ENCODE data around the gene APOBEC3F.

APOBEC3F gene

GRCh38 chr22:39021552-39022250 lies 19.0 kb upstream of the APOBEC3F start:
- H3K9ac ChIP-seq, result peak overlapping the region; percentile 81; the same call in 1 of the 2 replicates
- peak overlapping the region; percentile 64 for H2AFZ ChIP-seq (ENCODE audit: low read depth)
- TF ChIP-seq CTCF (conservative IDR thresholded peaks at IDR 0.05; ENCODE audit: low read depth, low read length), result no peak
- H3K4me2 ChIP-seq, result peak overlapping the region; percentile 71
- no peaks in the 10 kb centered on the region for H3K36me3 ChIP-seq (ENCODE audit: insufficient read depth)
- no peak overlapping the region for H3K4me3 ChIP-seq (IDR thresholded peaks at IDR 0.05; ENCODE audit: insufficient read depth, low read depth, low read length)
- H3K27me3 ChIP-seq (ENCODE audit: insufficient read depth, low read depth), result no peaks in the 10 kb centered on the region
- peak overlapping the region; percentile 69 for H3K27ac ChIP-seq
- no peaks in the 10 kb centered on the region for H3K79me2 ChIP-seq (ENCODE audit: insufficient read depth, low read depth)
- H3K4me1 ChIP-seq (ENCODE audit: low read depth, poor library complexity, severe bottlenecking), result no peaks in the 10 kb centered on the region
- no peaks in the 10 kb centered on the region for H4K20me1 ChIP-seq (ENCODE audit: insufficient read depth)

- H3K4me3 ChIP-seq (IDR thresholded peaks at IDR 0.05; ENCODE audit: insufficient read depth, low read depth, low read length), result no peak overlapping the region
- H3K79me2 ChIP-seq (ENCODE audit: insufficient read depth, low read depth), result no peaks in the 10 kb centered on the region
- no peak overlapping the region for H3K9ac ChIP-seq
- no peak overlapping the region for H2AFZ ChIP-seq (ENCODE audit: low read depth)
- H3K27ac ChIP-seq, result no peak overlapping the region
- H3K27me3 ChIP-seq (ENCODE audit: insufficient read depth, low read depth), result no peaks in the 10 kb centered on the region
- H4K20me1 ChIP-seq (ENCODE audit: insufficient read depth), result no peaks in the 10 kb centered on the region
- no peaks in the 10 kb centered on the region for H3K36me3 ChIP-seq (ENCODE audit: insufficient read depth)
- H3K4me2 ChIP-seq, result no peak overlapping the region
- no peaks in the 10 kb centered on the region for H3K4me1 ChIP-seq (ENCODE audit: low read depth, poor library complexity, severe bottlenecking)
- TF ChIP-seq CTCF (conservative IDR thresholded peaks at IDR 0.05; ENCODE audit: low read depth, low read length), result no peak
These were observed 15.9 kb upstream of the APOBEC3F start for GRCh38 chr22:39024519-39025308.

GRCh38 chr22:39026509-39027150 lies 14.0 kb upstream of the APOBEC3F start:
- Histone ChIP-seq H3K27ac (no peak overlapping the region), H3K36me3 (ENCODE audit: insufficient read depth) (no peaks in the 10 kb centered on the region), H2AFZ (ENCODE audit: low read depth) (no peak overlapping the region), H3K9ac (no peak overlapping the region), H3K4me1 (ENCODE audit: low read depth, poor library complexity, severe bottlenecking) (no peaks in the 10 kb centered on the region), H3K27me3 (ENCODE audit: insufficient read depth, low read depth) (no peaks in the 10 kb centered on the region), H4K20me1 (ENCODE audit: insufficient read depth) (no peaks in the 10 kb centered on the region), H3K4me2 (no peak overlapping the region), H3K79me2 (ENCODE audit: insufficient read depth, low read depth) (no peaks in the 10 kb centered on the region), H3K4me3 (IDR thresholded peaks at IDR 0.05; ENCODE audit: insufficient read depth, low read depth, low read length) (no peak overlapping the region)
- TF ChIP-seq CTCF (conservative IDR thresholded peaks at IDR 0.05; ENCODE audit: low read depth, low read length), result no peak

- Histone ChIP-seq H3K79me2 (ENCODE audit: insufficient read depth, low read depth) (no peaks in the 10 kb centered on the region), H3K4me2 (no peak overlapping the region), H3K9ac (no peak overlapping the region), H3K27me3 (ENCODE audit: insufficient read depth, low read depth) (no peaks in the 10 kb centered on the region), H4K20me1 (ENCODE audit: insufficient read depth) (no peaks in the 10 kb centered on the region), H3K4me1 (ENCODE audit: low read depth, poor library complexity, severe bottlenecking) (no peaks in the 10 kb centered on the region), H3K27ac (no peak overlapping the region), H3K4me3 (IDR thresholded peaks at IDR 0.05; ENCODE audit: insufficient read depth, low read depth, low read length) (no peak overlapping the region), H2AFZ (ENCODE audit: low read depth) (no peak overlapping the region), H3K36me3 (ENCODE audit: insufficient read depth) (no peaks in the 10 kb centered on the region)
- TF ChIP-seq CTCF (conservative IDR thresholded peaks at IDR 0.05; ENCODE audit: low read depth, low read length), result no peak
These were observed 12.9 kb upstream of the APOBEC3F start for GRCh38 chr22:39027717-39028116.

Data from KMS-11 (cell line).